ENCODE data around the gene LRMDA.
A peak's percentile ranks its signal among the peaks of the same experiment; 100 is the strongest.
"Not testable (repeated sequence)": the region's sequence is repeated elsewhere in the genome, so short reads cannot be mapped to it uniquely, and the experiment has no call there.

LRMDA gene

DNA sequence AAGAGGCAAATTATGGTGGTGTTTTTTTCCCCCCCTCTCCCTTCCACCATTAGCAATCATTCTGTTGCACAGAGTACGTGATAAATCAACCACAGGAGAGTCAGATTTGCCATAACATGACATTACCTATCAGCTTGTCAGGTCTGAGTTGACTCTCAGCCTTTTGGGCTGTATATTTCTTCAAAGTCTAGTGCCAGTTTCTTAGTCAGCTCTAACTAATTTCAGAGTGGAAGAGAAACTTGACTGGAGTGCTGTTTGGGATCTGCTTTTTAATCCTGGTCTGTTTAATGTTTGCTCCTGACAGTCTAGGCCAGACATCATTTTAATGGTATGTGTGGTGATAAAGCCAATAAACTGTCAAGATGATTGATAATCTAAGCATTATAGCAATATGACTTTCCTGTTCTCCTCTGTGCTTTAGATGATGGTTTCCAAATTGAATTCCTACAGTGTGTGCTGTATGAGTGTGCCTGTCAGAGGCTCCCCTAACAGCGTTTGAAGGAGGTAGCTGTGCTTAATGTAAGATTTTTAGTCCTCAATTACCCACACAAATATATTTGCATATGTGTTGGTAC lies 76.9 kb downstream of the LRMDA start:
- DNase-seq (ENCODE audit: low read depth), result peak; percentile 13

DNA sequence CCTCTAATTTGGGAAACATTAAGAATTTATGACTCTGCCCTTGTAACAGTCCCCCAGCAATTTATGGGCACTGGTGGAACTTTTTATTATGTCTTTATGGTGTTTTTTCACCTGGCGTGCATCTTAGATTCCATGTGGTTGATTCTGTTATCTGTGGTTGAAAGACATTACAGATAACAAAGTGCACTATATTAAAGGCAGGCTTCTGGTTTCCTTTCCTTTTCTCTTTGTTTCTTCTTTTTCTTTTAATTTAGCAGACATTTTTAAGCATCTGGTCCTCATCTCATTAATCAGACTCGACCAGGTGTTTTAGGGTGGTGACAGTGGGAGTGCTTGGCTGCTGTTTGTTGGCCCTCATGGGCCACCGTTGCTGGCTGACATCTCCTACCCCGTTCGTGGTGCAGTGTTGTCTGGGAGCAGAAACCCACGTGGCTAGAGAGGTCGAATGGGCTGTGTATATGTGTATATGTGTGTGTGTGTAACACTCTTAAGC lies 77.4 kb downstream of the LRMDA start:
- no peak for DNase-seq (ENCODE audit: low read depth)

DNA sequence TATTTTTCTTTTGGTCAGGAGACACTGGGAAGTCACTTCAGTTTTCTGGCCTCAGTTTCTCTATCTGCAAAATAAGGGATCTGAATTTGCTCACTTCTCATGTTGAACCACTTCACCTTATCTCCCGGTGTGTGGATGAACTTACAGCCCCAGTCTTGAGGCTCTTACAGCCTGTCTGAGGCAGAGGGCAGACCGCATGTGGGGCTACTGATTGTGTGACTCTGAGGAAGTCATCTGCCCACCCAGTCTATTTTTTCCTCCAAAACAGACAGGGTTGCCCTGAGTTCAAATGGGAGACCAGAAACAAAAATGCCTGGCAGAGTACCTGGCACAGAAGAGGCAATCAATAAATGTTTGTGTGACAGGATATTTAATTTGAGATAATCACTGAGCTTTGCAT lies 78.3 kb downstream of the LRMDA start:
- no peak for DNase-seq (ENCODE audit: low read depth)

DNA sequence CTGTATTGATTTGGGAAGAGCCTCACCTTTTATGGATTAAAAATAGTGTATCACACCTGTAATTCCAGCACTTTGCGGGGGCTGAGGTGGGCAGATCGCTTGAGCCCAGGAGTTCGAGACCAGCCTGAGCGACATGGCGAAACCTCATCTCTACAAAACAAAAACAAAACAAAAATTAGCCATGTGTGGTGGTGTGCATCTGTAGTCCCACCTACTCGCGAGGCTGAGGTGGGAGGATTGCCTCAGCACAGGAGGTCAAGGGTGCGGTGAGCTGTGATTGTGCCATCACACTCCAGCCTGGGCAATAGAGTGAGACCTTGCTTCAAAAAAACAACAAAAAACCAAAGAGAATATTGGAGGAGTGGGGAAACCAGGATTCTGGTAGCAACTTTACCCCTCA lies 79.6 kb downstream of the LRMDA start:
- DNase-seq (ENCODE audit: low read depth), result no peak

DNA sequence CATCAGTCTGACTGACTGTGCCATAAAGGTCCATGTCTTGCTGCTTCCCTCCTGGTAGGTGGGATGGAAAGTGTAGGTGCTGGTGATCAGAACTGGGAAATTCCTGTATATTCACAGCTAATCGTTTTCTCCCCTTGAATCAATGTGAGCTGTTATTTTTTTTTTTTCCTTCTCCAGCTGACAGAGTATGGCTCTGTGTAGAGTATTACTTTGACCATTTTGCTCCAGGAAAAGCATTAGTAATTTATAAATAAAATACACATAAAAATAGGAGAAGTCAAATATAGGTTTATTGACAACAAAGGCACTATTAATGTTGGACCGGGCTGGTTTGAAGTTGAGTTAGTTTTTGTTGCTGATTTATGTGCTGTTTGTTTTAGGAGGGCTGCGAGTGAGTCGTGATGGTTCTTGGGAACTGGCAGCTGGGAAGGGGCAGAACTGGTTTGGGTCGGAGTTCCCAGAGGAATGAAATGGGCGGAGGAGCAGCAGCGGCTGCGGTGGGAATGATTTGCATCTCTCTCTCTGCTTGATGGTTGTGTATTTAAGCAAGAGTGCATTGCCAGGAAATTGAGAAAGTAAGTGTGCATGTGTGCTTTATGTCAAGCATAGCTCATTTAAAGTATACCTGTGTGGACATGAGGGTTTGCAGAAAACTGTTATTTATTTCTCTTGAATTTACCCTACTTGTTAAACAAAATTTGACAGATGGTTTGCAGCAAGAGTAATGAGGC lies 80.9 kb downstream of the LRMDA start:
- no peak for DNase-seq (ENCODE audit: low read depth)

DNA sequence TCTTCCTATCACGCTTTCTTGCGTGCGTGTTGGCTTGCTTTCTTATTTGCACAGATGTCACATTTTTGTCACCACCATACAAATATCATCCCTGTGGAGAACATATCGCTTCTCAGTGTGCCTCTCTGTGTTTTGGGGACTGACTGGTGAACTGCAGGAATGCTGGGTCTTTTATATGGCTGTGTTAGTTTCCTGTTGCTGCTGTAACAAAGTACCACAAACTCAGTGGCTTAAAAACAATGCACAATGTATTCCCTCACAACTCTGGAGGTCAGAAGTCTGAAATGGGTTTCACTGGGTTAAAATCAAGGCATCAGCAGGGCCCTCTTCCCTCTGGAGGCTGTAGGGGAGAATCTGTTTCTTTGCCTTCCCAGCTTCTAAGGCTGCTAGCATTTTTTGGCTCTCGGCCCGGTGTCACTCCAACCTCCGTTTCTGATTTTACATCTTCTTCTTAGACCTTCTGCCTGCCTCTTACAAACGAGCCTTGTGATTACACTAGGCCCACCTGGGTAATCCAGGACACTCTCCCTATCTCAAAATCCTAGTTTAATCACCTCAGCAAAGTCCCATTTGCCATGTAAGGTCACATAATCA lies 82.0 kb downstream of the LRMDA start:
- DNase-seq (ENCODE audit: low read depth), result no peak

DNA sequence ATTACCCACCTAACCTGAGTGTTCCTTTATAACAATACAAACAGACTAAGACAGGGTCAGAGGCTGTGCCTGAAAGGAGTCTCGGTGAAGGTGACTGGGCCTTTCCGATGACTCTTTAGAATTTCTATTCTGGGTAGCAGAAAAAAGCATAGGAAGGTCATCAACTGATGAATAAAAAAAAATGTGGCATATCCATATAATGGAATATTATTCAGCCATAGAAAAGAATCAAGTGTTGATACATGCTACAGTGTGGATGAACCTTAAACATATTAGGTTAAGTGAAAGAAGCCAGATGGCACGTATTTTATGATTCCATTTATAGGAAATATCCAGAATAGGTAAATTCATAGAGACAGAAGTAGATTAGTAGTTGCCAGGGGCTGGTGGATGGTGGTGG lies 83.4 kb downstream of the LRMDA start:
- DNase-seq (ENCODE audit: low read depth), result no peak

DNA sequence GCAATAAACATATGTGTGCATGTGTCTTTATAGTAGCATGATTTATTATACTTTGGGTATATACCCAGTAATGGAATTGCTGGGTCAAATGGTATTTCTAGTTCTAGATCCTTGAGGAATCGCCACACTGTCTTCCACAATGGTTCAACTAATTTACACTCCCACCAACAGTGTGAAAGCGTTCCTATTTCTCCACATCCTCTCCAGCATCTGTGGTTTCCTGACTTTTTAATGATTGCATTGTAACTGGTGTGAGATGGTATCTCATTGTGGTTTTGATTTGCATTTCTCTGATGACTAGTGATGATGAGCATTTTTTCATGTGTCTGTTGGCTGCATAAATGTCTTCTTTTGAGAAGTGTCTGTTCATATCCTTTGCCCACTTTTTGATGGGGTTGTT lies 84.7 kb downstream of the LRMDA start:
- not testable (repeated sequence) for DNase-seq (ENCODE audit: low read depth)

DNA sequence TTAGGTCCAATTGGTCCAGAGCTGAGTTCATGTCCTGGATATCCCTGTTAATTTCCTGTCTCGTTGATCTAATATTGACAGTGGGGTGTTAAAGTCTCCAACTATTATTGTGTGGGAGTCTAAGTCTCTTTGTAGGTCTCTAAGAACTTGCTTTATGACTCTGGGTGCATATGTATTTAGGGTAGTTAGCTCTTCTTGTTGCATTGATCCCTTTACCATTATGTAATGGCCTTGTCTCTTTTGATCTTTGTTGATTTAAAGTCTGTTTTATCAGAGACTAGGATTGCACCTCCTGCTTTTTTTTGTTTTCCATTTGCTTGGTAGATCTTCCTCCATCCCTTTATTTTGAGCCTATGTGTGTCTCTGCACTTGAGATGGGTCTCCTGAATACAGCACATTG lies 87.8 kb downstream of the LRMDA start:
- not testable (repeated sequence) for DNase-seq (ENCODE audit: low read depth)

DNA sequence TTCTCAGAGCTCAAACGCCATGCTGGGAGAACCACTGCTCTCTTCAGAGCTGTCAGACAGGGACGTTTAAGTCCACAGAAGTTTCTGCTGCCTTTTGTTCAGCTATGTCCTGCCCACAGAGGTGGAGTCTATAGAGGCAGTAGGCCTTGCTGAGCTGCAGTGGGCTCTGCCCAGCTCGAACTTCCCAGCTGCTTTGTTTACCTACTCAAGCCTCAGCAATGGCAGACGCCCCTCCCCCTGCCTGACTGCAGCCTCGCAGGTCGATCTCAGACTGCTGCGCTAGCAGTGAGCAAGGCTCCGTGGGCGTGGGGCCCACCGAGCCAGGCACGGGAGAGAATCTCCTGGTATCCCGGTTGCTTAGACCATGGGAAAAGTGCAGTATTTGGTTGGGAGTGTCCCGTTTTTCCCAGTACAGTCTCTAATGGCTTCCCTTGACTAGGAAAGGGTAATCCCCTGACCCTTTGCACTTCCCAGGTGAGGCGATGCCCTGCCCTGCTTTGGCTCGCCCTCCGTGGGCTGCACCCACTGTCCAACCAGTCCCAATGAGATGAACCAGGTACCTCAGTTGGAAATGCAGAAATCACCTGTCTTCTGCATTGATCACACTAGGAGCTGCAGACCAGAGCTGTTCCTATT lies 89.9 kb downstream of the LRMDA start:
- DNase-seq (ENCODE audit: low read depth), result not testable (repeated sequence)

DNA sequence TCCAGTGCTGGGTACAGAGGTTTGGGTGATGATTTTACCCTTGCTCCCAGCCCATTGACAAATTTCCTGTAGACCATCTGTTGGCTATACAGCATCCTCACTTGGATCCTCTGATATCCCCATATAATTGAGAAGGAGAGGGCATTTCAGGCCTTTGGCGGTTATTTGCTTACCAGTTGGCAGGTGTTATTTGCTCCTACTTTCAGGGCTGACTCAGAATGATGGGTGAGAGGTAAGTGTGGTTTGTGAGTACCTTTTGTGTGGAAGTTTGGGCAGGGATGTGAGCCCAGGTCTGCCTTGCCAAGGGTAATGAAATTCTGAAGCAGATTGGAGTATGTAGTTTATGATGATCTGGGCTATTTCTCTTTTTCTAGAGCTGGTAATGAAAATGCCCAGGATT lies 93.6 kb downstream of the LRMDA start:
- no peak for DNase-seq (ENCODE audit: low read depth)

DNA sequence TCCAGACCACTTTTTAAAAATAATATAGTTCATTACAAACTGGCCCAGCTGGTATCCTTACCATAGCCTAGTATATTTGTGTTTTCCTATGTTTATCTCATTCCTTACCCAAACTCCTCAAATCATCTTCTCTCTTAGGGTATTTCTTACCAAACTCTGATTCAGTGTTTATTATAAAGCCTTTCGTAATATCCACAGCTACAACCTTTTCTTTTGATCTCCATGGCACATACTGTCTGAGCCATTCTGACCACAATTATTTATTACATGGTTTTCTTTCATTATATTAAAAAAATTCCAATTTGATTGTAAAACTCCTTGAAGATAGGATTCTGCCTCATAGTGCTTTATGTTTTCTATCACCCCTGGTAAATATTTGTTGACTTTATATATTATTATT lies 94.2 kb downstream of the LRMDA start:
- no peak for DNase-seq (ENCODE audit: low read depth)

DNA sequence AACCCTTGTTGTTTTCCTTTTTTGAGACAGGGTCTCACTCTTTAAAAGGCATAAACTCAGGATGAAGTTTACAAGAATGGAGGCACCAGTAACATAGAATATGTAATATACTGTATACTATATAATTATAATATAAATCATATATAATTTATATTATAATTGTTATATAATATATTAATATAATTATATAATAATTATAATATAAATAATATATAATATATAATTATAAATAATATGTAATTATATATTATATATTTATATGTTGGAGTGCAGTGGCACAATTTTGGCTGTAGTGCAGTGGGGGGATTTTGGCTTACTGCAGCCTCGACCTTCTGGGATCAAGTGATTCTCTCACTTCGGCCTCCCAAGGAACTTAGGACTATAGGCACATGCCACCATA lies 96.1 kb downstream of the LRMDA start:
- no peak for DNase-seq (ENCODE audit: low read depth)

DNA sequence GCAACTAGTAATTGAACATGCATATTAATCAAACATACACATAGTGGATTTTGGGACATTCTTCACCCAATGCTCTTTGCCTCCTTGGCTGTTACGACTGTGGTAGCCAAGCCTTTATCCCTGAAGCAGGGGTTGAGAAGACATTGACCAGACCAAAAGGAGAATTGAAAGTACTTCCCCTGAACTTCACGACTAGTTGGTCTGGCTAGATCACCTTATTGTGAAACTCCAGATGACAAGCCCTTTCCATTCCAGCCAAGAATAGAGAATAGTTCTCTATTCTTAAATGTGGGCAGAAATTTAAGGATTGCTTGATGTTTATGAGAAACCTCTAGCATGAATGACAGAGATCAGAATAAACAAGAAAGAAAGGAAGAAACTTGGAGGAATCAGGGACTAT lies 97.0 kb downstream of the LRMDA start:
- no peak for DNase-seq (ENCODE audit: low read depth)

DNA sequence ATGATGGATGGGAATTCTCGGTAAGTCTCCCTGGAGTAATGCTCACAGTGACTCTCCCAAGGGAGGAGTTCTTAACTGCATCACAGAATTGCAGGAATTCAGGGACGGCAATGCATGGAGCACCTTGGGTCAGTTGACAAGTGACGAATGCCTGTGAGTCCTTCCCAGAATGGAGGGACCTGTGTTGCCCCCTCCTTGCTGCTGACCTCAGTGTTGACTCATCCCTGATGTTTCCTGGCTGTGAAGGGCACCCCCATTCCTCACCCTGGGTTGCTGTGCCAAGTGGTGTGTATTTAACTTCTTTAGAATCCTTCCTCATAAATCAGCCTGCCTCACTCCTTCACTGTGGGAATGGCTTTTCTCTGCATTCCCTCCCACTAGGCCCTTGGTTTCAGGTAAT lies 98.9 kb downstream of the LRMDA start:
- DNase-seq (ENCODE audit: low read depth), result no peak

DNA sequence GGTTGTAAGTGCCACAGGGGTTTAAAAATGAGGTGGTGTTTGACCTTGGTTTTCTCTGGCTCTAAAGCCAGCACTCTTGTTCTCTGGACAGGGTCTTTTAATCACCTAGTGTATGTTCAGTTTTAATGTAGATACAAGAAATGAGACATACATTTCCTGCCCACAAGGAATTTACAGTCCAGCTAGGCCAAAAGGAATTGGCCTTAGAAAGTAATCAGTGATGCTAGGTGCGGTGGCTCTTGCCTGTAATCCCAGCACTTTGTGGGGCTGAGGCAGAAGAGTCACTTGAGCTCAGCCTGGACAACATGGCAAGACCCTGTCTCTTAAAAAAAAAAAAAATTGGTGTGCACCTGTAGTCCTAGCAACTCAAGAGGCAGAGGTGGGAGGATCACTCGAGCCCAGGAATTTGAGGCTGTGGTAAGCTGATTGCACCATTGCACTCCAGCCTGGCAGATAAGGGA lies 100.2 kb downstream of the LRMDA start:
- DNase-seq (ENCODE audit: low read depth), result no peak

DNA sequence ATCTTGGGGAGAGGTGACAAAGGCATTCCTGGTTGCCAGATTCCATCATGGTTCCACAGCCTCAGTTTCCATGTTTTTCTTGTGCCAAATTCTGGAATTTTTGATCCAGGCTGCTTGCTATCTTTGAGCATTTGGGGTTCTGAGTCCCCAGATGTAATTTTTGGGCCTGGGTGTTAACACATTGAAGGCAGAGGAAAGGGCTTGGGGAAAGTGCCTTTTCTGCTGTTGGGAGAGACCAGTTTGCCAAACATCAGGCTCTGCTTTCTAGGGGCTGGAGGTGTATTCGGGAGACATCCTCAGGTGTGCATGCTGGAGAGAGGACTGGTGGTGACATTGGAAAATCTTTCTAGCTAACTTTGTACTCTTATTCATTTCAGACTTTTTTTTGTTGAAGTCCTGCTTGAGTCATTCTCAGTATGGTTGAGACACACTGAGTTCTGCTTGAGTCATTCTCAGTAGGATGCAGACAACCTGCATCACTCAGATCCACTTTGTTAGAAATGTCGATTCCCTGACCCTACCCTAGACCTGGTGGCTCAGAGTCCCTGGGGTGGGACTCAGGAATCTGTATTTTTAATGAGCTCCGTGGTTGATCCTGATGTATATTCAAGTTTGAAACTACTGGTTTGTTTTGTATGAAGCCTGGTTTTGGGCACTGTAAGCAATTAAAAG lies 101.0 kb downstream of the LRMDA start:
- DNase-seq (ENCODE audit: low read depth), result no peak

DNA sequence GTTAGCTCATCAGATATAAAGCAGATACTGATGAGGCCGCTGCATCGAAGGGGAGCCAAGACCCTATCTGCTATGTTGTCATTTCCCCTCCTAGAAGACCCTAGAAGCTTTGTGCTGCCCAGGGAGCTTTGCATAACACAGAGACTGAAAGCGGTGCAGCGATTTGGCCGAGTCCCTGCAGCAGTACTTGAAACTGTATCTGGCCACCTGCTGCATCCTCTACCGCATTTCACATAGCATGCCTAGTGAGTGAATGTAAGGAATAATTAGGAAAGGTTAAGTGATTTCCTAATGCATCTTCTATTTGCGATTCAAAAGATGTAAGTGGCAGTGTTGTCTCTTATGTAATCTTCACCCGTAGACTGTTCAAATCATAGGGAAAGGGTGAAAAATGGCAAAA lies 106.7 kb downstream of the LRMDA start:
- DNase-seq (ENCODE audit: low read depth), result no peak

DNA sequence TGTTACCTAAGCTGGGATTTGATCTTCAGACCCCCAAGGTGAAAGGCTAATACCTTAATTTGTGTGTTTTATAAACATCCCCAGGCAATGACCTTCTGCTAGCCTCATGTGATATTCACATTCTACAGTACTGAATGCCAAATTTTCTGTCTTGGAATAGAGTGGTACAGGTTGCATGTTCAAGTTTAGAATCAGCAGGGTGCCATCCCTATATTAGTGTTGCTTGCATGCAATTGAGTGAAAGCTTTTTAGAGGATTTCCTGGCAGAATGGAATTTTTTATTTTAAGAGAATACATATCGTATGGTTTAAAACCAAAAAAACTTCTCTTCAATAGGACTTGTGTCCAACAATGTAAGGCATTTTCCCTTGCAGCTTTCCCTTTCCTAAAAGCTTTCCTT lies 107.3 kb downstream of the LRMDA start:
- no peak for DNase-seq (ENCODE audit: low read depth)

DNA sequence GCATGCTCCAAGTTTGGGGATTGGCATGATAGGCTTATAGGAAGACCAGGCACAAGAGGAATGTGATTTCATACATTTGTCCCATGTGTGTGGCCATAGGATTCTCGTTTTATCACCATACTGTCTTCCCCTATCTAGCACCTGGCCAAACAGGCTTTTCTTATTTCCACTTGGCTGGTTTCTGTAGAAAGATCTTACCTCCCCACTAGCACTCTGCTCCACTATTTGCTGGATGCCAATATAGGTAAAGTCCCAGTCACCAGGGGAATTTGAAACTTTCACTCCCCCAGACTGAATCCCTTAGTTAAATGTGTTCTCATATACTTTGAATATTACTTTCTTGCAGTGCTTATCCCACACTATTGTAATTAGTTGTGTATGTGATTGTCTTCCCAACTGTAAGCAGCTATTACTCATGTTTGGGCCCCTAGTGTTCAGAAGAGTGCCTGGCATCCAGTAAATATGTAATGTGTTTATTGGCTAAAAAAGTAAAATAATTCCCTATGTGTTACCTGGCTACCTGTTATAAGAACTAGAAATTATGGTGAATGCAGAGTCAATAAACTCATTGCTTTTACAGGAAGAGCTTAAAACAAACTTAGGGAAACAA lies 109.0 kb downstream of the LRMDA start:
- no peak for DNase-seq (ENCODE audit: low read depth)

DNA sequence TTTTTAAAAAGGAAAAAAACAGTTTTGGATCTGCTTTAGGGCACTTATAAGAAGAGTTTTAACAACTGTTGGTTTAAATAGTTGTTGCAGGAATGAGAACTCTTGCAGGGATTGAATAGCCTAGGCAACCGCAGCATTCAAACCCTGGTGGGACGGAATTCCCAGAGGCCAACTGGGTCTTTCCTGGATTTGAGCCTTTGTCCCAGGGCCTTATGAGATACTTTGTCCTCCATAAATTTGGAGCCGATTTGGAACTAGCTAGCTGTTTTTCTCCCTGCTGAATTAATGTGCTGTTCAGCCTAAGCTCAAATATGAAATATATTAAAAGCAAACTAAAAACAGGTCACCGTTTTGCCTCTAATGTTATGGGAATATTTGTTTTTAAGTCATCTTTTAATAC lies 109.6 kb downstream of the LRMDA start:
- DNase-seq (ENCODE audit: low read depth), result no peak

DNA sequence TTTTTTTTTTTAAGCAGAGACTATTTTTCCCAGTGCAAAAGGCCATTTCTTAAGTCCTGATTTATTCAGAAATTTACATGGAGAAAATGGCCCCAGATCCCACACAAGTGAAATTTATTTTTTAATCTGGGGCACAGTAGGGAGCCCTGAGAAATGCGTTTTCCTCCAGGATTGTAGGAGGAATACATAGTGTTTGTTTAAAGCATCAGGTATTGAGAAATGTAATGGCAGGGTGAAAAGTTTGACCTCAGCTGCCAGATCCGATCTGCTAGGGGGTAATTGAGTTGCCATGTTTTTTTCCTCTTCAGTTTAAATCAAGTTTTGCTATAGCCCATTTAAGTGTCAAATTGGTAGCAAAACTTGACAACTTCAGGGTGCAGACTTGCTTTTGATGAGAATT lies 110.0 kb downstream of the LRMDA start:
- no peak for DNase-seq (ENCODE audit: low read depth)
